Vagina (tissue), 2 donors: Measurements from ENCODE around the gene HSPA5. TPM values are rescaled to one million over a fixed set of nuclear protein-coding genes. Genes with fewer than 3 reads are reported as not detected.

Experiments used
- DNase-seq, 2 donors: peaks; one replicate each; pipeline ENCODE4 v3.0.0-alpha.2; 2017; ENCODE audit errors: extremely low spot score in 2 of 2
- H3K27ac ChIP-seq: fragments of 200-600 bp; sonication (generic); one replicate; pipeline ENCODE4 v1.5.1; 2019
- H3K27me3 ChIP-seq: fragments of 200-600 bp; sonication (generic); one replicate; pipeline ENCODE4 v1.5.1; 2019
- H3K36me3 ChIP-seq, 2 donors: fragments of 200-600 bp; sonication (generic); one replicate each; pipeline ENCODE4 v1.5.1; 2017 to 2019
- H3K4me1 ChIP-seq: fragments of 200-600 bp; sonication (generic); one replicate; pipeline ENCODE4 v1.5.1; 2019
- H3K4me3 ChIP-seq, 2 donors: fragments of 200-600 bp; sonication (generic); 1 replicate in 1 of 2; 2 replicates in 1 of 2; pipeline ENCODE4 v1.5.1; 2016 to 2019
- H3K9me3 ChIP-seq: fragments of 200-600 bp; sonication (generic); one replicate; pipeline ENCODE4 v1.5.1; 2019
- POLR2A ChIP-seq, 2 donors: fragments of 450-650 bp; IDR thresholded peaks; one replicate each; pipeline ENCODE4 v1.6.1; 2017; ENCODE audit warnings: antibody characterized with exemption in 2 of 2, mild to moderate bottlenecking in 2 of 2, moderate library complexity in 2 of 2
- POLR2AphosphoS5 ChIP-seq, 2 donors: sonication (generic); formaldehyde crosslinking; IDR thresholded peaks; one replicate each; pipeline ENCODE4 v1.9.0; 2017; ENCODE audit warnings: antibody characterized with exemption in 2 of 2, mild to moderate bottlenecking in 2 of 2, low read depth in 1 of 2; ENCODE audit not compliant: insufficient read depth in 1 of 2
- intact Hi-C: fragments of 100-400 bp; cut with DNase I; formaldehyde crosslinking; loops from one replicate; pipeline ENCODE4 v1.15.1; 2023
- total RNA-seq: library from RNA; depleted of rRNA; stranded (reverse); fragments of >200 nt; gene quantifications from one replicate; pipeline ENCODE4 v1.2.3, GENCODE V29; 2016
- TF ChIP-seq, protein P1 (sequence below), 3 experiments: fragments of 450-650 bp in 2 of 3; fragments of 200-600 bp in 1 of 3; sonication (generic) in 1 of 3; IDR thresholded peaks; one replicate each; pipeline ENCODE4 v1.5.1; 2017 to 2019; ENCODE audit warnings: antibody characterized with exemption in 3 of 3, mild to moderate bottlenecking in 2 of 3, moderate library complexity in 2 of 3

Gene HSPA5
- total RNA-seq, 1 donor from 2014 or later: 88.4 TPM

DNA sequence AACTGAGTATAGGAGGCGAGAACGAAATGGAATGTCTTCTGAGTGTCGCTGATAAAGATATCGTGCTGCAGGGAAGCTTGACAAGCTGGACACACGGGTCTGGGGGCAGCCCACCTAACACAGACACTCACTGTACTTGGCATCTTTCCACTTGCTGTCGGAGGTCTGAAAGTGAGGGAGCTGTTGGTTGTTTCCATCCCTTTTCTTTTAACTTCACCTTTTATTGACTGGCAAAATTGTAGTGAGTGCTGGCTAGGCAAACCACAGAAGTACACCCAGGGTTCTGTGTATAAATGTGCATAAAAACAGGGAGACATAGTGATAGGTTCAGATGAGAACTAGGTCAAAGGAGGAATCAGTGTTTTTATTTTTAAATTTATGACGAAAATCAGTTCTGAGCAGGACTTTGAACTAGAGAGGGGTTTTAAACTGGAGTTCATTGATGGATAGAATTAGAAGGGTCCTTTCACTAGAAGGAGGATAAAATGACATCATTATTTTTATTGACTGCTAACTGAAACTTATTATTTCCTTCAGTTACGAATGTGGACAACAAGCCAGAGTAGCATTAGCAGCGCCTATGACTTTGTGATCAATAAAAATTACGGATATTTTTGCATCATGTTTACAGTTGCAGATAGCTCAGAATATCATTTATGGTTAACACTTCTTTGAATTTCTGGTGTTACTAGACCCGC is 21.3 kb upstream of the HSPA5 start:
- peak overlapping the region; percentile 89 for H3K27ac ChIP-seq
- no peaks in the 10 kb centered on the region for H3K9me3 ChIP-seq
- DNase-seq: no peak
- H3K36me3 ChIP-seq: peaks cover 0 to 3% of the 10 kb centered on the region in 2 donors
- intact Hi-C loops: no loop called here
- peaks cover 35% of the 10 kb centered on the region for H3K4me1 ChIP-seq
- TF ChIP-seq POLR2AphosphoS5 (IDR thresholded peaks at IDR 0.05; ENCODE audit: insufficient read depth in 1 of 2, low read depth in 1 of 2): no peak
- TF ChIP-seq, protein P1, sequence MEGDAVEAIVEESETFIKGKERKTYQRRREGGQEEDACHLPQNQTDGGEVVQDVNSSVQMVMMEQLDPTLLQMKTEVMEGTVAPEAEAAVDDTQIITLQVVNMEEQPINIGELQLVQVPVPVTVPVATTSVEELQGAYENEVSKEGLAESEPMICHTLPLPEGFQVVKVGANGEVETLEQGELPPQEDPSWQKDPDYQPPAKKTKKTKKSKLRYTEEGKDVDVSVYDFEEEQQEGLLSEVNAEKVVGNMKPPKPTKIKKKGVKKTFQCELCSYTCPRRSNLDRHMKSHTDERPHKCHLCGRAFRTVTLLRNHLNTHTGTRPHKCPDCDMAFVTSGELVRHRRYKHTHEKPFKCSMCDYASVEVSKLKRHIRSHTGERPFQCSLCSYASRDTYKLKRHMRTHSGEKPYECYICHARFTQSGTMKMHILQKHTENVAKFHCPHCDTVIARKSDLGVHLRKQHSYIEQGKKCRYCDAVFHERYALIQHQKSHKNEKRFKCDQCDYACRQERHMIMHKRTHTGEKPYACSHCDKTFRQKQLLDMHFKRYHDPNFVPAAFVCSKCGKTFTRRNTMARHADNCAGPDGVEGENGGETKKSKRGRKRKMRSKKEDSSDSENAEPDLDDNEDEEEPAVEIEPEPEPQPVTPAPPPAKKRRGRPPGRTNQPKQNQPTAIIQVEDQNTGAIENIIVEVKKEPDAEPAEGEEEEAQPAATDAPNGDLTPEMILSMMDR (IDR thresholded peaks at IDR 0.05): no peak
- TF ChIP-seq POLR2A (IDR thresholded peaks at IDR 0.05): no peak
- H3K4me3 ChIP-seq: peak overlapping the region; percentile 89 to 99
- H3K27me3 ChIP-seq: no peaks in the 10 kb centered on the region

DNA sequence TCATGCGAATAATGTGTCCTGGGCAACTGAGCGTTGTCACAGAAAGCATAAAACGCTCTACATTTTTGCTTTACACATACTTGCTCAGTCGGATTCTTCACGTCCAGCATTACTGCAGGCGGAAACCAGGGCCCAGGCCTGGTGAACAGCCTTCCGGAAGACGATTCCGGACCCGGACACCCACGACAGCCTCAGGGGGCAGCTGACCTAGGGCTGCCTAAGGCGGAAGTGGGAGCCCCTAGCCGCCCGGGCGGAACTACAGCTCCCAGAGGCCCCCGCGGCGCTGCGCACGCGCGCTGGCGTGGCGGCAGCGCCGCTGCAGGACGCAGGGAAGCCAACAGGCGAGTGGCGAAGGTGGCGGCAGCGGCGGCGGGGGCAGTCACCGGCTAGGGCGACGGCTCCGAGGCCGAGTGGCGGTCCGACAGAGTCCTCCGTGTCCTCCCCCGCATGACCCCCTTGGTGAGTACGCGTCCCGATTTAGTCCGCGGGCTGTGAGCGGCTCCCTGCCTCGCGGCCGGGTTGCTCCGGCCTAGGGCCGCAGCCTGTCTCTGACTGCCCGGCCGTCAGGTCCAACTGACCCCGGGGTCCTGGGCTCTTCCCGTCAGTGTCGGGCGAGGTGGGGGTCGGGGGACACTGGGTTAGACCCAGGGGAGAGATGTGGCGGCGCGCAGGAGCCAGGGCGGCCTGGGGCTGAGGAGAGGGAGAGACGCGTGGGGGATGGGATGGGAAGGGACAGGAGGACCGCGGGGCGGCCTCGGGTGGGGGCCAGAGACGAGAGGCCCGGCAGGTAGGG is 20.6 kb upstream of the HSPA5 start, which contains the start of gene GAPVD1:
Gene GAPVD1 (plus strand): TSS at position 326 of the 793 bp plus-strand sequence. CDS start 37,096 bp downstream, outside the sequence.
- no peaks in the 10 kb centered on the region for H3K27me3 ChIP-seq
- intact Hi-C loops: no loop called here
- DNase-seq: peak in 1 of 2 donors; percentile 87

DNA sequence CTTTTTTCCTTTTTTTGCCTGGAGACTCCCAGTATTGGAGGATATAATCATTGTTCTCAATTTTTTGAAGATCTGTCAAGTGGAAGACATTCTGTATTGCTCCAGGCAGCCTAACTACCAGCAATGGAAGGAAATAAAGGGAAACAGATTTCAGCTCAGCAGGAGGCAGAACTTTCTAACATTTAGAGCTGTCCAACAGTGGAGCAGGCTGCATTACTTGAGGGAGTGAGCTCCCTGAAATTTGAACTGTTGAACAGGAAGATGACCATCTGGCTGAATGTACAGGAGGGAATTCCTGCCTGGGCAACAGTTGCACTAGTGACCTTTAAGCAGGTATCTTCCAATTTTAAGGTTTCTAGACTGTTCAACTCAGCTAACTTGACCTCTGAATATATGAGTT is 19.4 kb upstream of the HSPA5 start:
- H3K4me3 ChIP-seq: no peak overlapping the region

More for the DNA sequence above, 20.6 kb upstream of the HSPA5 start, which contains the start of gene GAPVD1:
- Histone ChIP-seq H3K9me3 (no peaks in the 10 kb centered on the region), H3K27ac (peak within 1 kb of the TSS; percentile 89), H3K4me1 (peaks cover 33% of the 10 kb centered on the region), H3K4me3 (peak within 1 kb of the TSS; percentile 89 to 99), H3K36me3 (peaks cover 0 to 3% of the 10 kb centered on the region in 2 donors)
- TF ChIP-seq POLR2AphosphoS5 (IDR thresholded peaks at IDR 0.05; ENCODE audit: insufficient read depth in 1 of 2, low read depth in 1 of 2): peak in 1 of 2 donors; percentile 70
- peak in 1 of 2 donors; percentile 54 for TF ChIP-seq POLR2A (IDR thresholded peaks at IDR 0.05)
- TF ChIP-seq, protein P1 (IDR thresholded peaks at IDR 0.05): peak in 2 of 3 experiments; percentile 14 to 23

DNA sequence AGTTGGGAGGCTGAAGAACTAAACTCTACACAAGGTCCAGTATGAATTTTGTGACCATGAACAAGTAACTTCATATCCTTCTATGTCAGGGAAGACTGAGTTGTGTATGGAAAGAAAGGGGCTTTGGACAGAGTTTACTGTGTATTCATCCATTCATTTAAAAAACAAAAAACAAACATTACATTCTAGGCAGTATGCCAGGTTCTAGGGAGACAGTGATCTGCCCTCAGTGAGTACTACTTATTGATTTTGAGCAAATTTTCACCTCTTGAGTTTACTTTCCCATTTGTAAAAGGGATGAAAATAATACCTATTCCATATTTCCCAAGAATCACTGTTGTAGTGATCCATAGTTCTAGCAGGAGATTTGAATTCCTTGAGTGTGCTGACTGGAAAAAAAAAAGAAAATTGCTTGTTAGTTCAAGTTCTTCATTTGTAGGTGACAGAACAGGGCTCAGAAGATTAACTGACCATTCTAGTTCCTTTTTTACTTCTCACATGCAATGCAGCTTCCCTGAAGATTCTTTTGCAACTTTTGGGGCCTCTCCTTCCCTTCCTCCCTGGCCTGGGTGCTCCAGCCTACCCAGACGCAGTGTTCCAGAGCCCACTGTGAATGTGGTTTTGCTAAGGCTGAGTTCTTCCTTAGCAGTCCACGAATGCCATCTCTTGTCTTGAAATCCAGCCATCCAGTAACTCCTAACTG is 17.8 kb upstream of the HSPA5 start:
- Histone ChIP-seq H3K9me3 (no peaks in the 10 kb centered on the region), H3K36me3 (no peaks in the 10 kb centered on the region), H3K27me3 (no peaks in the 10 kb centered on the region), H3K27ac (no peak overlapping the region), H3K4me1 (peaks cover 20% of the 10 kb centered on the region), H3K4me3 (no peak overlapping the region)
- no peak for DNase-seq
- intact Hi-C loops: loop anchor here (10.0 kb wide), 1 partner anchor 116 kb away; no protein-coding TSS in a partner anchor
- TF ChIP-seq, protein P1 (IDR thresholded peaks at IDR 0.05): no peak
- TF ChIP-seq POLR2AphosphoS5 (IDR thresholded peaks at IDR 0.05; ENCODE audit: insufficient read depth in 1 of 2, low read depth in 1 of 2) (no peak), POLR2A (IDR thresholded peaks at IDR 0.05) (no peak)

More for the DNA sequence above, 19.4 kb upstream of the HSPA5 start:
- intact Hi-C loops: no loop called here
- Histone ChIP-seq H3K27ac (no peak overlapping the region), H3K27me3 (no peaks in the 10 kb centered on the region), H3K9me3 (no peaks in the 10 kb centered on the region), H3K4me1 (peaks cover 33% of the 10 kb centered on the region), H3K36me3 (peaks cover 0 to 3% of the 10 kb centered on the region in 2 donors)
- no peak for DNase-seq
- TF ChIP-seq, protein P1 (IDR thresholded peaks at IDR 0.05): no peak
- TF ChIP-seq POLR2A (IDR thresholded peaks at IDR 0.05) (no peak), POLR2AphosphoS5 (IDR thresholded peaks at IDR 0.05; ENCODE audit: insufficient read depth in 1 of 2, low read depth in 1 of 2) (no peak)
